Measurements from ENCODE around the gene USP17L30.
"Not testable (repeated sequence)": the region's sequence is repeated elsewhere in the genome, so short reads cannot be mapped to it uniquely, and the experiment has no call there.

Gene USP17L30

DNA sequence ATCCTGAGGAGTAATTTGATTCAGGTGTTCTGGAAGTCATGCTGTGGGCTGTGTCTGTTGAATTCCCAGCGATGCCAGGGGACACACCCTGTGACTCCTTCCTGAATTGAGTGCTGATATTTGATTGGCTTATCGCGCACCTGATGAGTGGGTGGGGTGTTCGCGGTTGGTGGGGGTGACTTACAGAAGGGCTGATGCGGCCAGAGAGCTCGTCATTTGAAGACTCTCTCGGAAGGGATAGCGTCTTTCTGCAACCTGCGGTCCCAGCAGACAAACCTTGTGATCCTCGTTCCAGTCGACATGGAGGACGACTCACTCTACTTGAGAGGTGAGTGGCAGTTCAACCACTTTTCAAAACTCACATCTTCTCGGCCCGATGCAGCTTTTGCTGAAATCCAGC is at the start of gene USP17L30:
Gene USP17L30 (plus strand): TSS at position 301 of the 400 bp plus-strand sequence. CDS start 0 bp downstream, at position 301.
- H3K9me3 Mint-ChIP-seq, ATAC-seq, H3K36me3 Mint-ChIP-seq, H3K4me3 Mint-ChIP-seq, H3K27me3 Mint-ChIP-seq, H3K4me1 Mint-ChIP-seq, H3K27ac Mint-ChIP-seq: not testable (repeated sequence)

- not testable (repeated sequence) for H3K36me3 Mint-ChIP-seq, ATAC-seq, H3K4me3 Mint-ChIP-seq, H3K27me3 Mint-ChIP-seq, H3K4me1 Mint-ChIP-seq, H3K9me3 Mint-ChIP-seq, H3K27ac Mint-ChIP-seq
Measured at GRCh38 chr4:9324191-9324590, 38.7 kb upstream of the USP17L30 start.

- H3K4me3 Mint-ChIP-seq, ATAC-seq, H3K27ac Mint-ChIP-seq, H3K4me1 Mint-ChIP-seq, H3K27me3 Mint-ChIP-seq, H3K36me3 Mint-ChIP-seq, H3K9me3 Mint-ChIP-seq: not testable (repeated sequence)
Measured at GRCh38 chr4:9324865-9325264, 38.1 kb upstream of the USP17L30 start, which contains the start of gene USP17L24. Gene USP17L24, plus strand, starts transcription at chr4:9325165. Its CDS starts 0 bp downstream, at chr4:9325165.

DNA sequence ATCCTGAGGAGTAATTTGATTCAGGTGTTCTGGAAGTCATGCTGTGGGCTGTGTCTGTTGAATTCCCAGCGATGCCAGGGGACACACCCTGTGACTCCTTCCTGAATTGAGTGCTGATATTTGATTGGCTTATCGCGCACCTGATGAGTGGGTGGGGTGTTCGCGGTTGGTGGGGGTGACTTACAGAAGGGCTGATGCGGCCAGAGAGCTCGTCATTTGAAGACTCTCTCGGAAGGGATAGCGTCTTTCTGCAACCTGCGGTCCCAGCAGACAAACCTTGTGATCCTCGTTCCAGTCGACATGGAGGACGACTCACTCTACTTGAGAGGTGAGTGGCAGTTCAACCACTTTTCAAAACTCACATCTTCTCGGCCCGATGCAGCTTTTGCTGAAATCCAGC is 33.3 kb upstream of the USP17L30 start, which contains the start of gene USP17L25:
Gene USP17L25 (plus strand): TSS at position 301 of the 400 bp plus-strand sequence. CDS start 0 bp downstream, at position 301.
- not testable (repeated sequence) for ATAC-seq, H3K9me3 Mint-ChIP-seq, H3K4me3 Mint-ChIP-seq, H3K36me3 Mint-ChIP-seq, H3K27me3 Mint-ChIP-seq, H3K4me1 Mint-ChIP-seq, H3K27ac Mint-ChIP-seq

DNA sequence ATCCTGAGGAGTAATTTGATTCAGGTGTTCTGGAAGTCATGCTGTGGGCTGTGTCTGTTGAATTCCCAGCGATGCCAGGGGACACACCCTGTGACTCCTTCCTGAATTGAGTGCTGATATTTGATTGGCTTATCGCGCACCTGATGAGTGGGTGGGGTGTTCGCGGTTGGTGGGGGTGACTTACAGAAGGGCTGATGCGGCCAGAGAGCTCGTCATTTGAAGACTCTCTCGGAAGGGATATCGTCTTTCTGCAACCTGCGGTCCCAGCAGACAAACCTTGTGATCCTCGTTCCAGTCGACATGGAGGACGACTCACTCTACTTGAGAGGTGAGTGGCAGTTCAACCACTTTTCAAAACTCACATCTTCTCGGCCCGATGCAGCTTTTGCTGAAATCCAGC is 28.6 kb upstream of the USP17L30 start, which contains the start of gene USP17L26:
Gene USP17L26 (plus strand): TSS at position 301 of the 400 bp plus-strand sequence. CDS start 0 bp downstream, at position 301.
- not testable (repeated sequence) for H3K9me3 Mint-ChIP-seq, H3K27ac Mint-ChIP-seq, H3K4me3 Mint-ChIP-seq, H3K4me1 Mint-ChIP-seq, H3K27me3 Mint-ChIP-seq, ATAC-seq, H3K36me3 Mint-ChIP-seq

DNA sequence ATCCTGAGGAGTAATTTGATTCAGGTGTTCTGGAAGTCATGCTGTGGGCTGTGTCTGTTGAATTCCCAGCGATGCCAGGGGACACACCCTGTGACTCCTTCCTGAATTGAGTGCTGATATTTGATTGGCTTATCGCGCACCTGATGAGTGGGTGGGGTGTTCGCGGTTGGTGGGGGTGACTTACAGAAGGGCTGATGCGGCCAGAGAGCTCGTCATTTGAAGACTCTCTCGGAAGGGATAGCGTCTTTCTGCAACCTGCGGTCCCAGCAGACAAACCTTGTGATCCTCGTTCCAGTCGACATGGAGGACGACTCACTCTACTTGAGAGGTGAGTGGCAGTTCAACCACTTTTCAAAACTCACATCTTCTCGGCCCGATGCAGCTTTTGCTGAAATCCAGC is 23.8 kb upstream of the USP17L30 start, which contains the start of gene USP17L5:
Gene USP17L5 (plus strand): TSS at position 301 of the 400 bp plus-strand sequence. CDS start 0 bp downstream, at position 301.
- H3K27ac Mint-ChIP-seq, H3K4me3 Mint-ChIP-seq, ATAC-seq, H3K36me3 Mint-ChIP-seq, H3K4me1 Mint-ChIP-seq, H3K9me3 Mint-ChIP-seq, H3K27me3 Mint-ChIP-seq: not testable (repeated sequence)

DNA sequence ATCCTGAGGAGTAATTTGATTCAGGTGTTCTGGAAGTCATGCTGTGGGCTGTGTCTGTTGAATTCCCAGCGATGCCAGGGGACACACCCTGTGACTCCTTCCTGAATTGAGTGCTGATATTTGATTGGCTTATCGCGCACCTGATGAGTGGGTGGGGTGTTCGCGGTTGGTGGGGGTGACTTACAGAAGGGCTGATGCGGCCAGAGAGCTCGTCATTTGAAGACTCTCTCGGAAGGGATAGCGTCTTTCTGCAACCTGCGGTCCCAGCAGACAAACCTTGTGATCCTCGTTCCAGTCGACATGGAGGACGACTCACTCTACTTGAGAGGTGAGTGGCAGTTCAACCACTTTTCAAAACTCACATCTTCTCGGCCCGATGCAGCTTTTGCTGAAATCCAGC is 19.1 kb upstream of the USP17L30 start, which contains the start of gene USP17L27:
Gene USP17L27 (plus strand): TSS at position 301 of the 400 bp plus-strand sequence. CDS start 0 bp downstream, at position 301.
- not testable (repeated sequence) for H3K27me3 Mint-ChIP-seq, H3K9me3 Mint-ChIP-seq, H3K4me3 Mint-ChIP-seq, H3K27ac Mint-ChIP-seq, H3K36me3 Mint-ChIP-seq, H3K4me1 Mint-ChIP-seq, ATAC-seq

GRCh38 chr4:9348593-9348992 is 14.3 kb upstream of the USP17L30 start, which contains the start of gene USP17L28:
Gene USP17L28, plus strand, starts transcription at chr4:9348893. Its CDS starts 0 bp downstream, at chr4:9348893.
- not testable (repeated sequence) for H3K4me1 Mint-ChIP-seq, H3K9me3 Mint-ChIP-seq, H3K4me3 Mint-ChIP-seq, H3K36me3 Mint-ChIP-seq, ATAC-seq, H3K27ac Mint-ChIP-seq, H3K27me3 Mint-ChIP-seq

DNA sequence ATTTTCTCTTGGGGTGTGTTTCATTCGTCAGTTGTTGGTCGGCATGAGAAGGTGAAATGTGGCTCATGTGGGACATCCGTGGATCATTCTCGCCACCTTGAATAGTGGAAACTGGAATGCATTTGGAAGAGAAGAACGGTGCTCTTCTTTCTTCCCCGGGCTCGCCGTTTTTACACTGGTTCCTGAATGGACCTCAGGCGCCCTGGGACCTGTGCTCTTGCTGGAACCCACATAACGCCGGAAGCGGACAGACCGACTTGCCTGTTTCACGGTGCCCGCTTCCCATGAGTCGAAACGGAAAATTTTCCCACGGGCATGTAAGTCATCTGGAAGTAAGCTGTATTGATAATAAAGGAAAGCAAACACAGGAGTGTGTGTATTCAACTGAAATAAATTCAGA is 12.1 kb upstream of the USP17L30 start:
- not testable (repeated sequence) for H3K27ac Mint-ChIP-seq, ATAC-seq, H3K36me3 Mint-ChIP-seq, H3K9me3 Mint-ChIP-seq, H3K4me3 Mint-ChIP-seq, H3K27me3 Mint-ChIP-seq, H3K4me1 Mint-ChIP-seq

- not testable (repeated sequence) for H3K27me3 Mint-ChIP-seq, H3K9me3 Mint-ChIP-seq, H3K4me3 Mint-ChIP-seq, H3K27ac Mint-ChIP-seq, ATAC-seq, H3K36me3 Mint-ChIP-seq, H3K4me1 Mint-ChIP-seq
Measured at GRCh38 chr4:9353338-9353737, 9.6 kb upstream of the USP17L30 start, which contains the start of gene USP17L29. Gene USP17L29, plus strand, starts transcription at chr4:9353638. Its CDS starts 0 bp downstream, at chr4:9353638.

GRCh38 chr4:9379881-9380280 is 17.0 kb downstream of the USP17L30 start:
- H3K4me1 Mint-ChIP-seq, H3K9me3 Mint-ChIP-seq, H3K4me3 Mint-ChIP-seq: not testable (repeated sequence)

DNA sequence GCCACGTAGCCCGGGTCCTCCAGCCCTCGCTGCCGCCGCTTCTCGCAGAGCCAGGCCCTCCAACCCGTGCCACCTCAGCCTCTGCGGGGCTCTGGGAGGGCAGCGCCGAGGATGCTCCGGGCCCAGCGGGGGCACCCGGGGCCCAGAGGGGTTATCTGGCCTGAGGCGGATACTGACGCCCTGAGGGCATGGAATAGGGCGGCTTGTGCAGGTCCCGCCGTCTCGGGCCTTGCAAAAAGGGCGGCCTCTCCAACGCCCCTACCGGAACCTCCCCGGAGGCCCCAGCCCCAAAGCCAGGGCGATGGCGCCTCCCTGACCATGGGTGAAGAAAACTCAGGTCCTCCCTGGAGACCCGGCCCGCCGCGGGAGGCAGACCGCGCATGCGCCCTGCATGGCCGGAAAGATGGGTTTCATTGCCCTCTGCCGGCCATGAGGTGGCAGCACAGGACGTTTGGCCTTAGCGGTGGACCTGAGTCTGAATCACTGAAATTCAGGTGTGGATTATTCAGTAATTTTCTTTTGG is 18.1 kb downstream of the USP17L30 start:
- H3K27ac Mint-ChIP-seq, H3K27me3 Mint-ChIP-seq, H3K4me1 Mint-ChIP-seq, H3K9me3 Mint-ChIP-seq, H3K36me3 Mint-ChIP-seq, ATAC-seq: not testable (repeated sequence)
- peak overlapping the region; percentile 68 for H3K4me3 Mint-ChIP-seq

More at GRCh38 chr4:9379881-9380280, 17.0 kb downstream of the USP17L30 start:
- H3K27me3 Mint-ChIP-seq, ATAC-seq, H3K27ac Mint-ChIP-seq, H3K36me3 Mint-ChIP-seq: not testable (repeated sequence)

- Mint-ChIP-seq H3K27me3 (no peaks in the 10 kb centered on the region), H3K27ac (no peak overlapping the region), H3K9me3 (no peaks in the 10 kb centered on the region), H3K36me3 (no peaks in the 10 kb centered on the region), H3K4me3 (no peak overlapping the region), H3K4me1 (no peaks in the 10 kb centered on the region)
- no peak for ATAC-seq
Measured at GRCh38 chr4:9384126-9384525, 21.2 kb downstream of the USP17L30 start.

DNA sequence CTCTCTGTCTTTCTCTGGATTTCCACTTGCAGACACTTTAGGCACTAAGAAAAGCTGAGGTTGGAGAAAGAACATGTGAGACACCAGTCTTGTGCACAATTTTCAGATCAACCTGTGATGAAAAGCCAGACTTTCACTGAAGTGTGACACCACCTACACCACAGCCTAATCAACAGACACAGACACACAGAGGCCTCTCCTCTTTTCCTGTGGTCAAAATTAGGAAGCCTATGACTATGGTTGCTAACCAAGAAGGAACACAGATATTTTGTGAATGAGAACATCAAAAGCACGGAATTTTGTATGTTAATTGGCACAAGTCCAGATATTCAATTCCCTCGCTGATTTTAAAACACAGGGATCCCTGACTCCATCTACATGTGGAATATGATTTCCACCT is 26.1 kb downstream of the USP17L30 start:
- H3K27me3 Mint-ChIP-seq, ATAC-seq, H3K4me3 Mint-ChIP-seq: not testable (repeated sequence)

GRCh38 chr4:9405774-9406173 is 42.8 kb downstream of the USP17L30 start:
- not testable (repeated sequence) for H3K9me3 Mint-ChIP-seq, H3K27ac Mint-ChIP-seq, H3K4me3 Mint-ChIP-seq, ATAC-seq, H3K36me3 Mint-ChIP-seq, H3K4me1 Mint-ChIP-seq, H3K27me3 Mint-ChIP-seq

More for the DNA sequence above, 26.1 kb downstream of the USP17L30 start:
- not testable (repeated sequence) for H3K4me1 Mint-ChIP-seq, H3K27ac Mint-ChIP-seq, H3K9me3 Mint-ChIP-seq, H3K36me3 Mint-ChIP-seq

DNA sequence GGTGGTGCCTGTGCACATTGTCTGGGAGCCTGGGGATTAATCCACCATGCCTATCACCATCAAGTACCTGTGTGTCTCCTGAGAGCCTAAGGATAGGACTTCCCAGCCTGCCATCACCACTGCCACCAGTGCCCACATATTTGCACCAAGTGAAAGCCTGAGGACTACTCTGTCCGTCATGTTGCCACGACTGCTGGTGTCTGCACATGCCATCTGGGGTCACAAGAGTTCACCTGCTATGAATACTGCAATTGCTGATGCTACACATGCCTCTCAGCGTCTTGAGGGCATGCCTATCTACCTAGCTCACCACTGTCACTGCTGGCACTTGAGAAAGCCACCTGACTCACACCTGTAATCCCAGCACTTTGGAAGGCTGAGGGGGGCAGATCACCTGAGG is 43.6 kb downstream of the USP17L30 start:
- not testable (repeated sequence) for H3K4me1 Mint-ChIP-seq, H3K4me3 Mint-ChIP-seq, H3K36me3 Mint-ChIP-seq, H3K9me3 Mint-ChIP-seq, H3K27me3 Mint-ChIP-seq, H3K27ac Mint-ChIP-seq, ATAC-seq

Data from stimulated activated memory B cell treated with anti-CD40 and anti-IgM and Interleukin-4, amounts not matched to agents 10 μg/mL and 1 μg/mL and 100 μg/mL, for 72 hours (primary cell).